ENCODE results near the gene FAM180A.

FAM180A gene

GRCh38 chr7:135769005-135769802 is 20.6 kb upstream of the FAM180A start:
- ChIA-PET POLR2A (no interaction called here), CTCF (no interaction called here)
- TF ChIP-seq CTCF (IDR thresholded peaks at IDR 0.05; ENCODE audit: insufficient read depth, low read length, missing control alignments): no peak
- no peak for DNase-seq (ENCODE audit: low read depth, low spot score)
- H3K4me3 ChIP-seq (ENCODE audit: low read depth, low read length): no peak overlapping the region

GRCh38 chr7:135768467-135768866 is 19.9 kb upstream of the FAM180A start:
- H3K4me3 ChIP-seq (ENCODE audit: low read depth, low read length): no peak overlapping the region
- POLR2A ChIA-PET: no interaction called here
- no peak for TF ChIP-seq CTCF (IDR thresholded peaks at IDR 0.05; ENCODE audit: insufficient read depth, low read length, missing control alignments)
- DNase-seq (ENCODE audit: low read depth, low spot score): no peak
- CTCF ChIA-PET: no interaction called here

- H3K4me3 ChIP-seq (ENCODE audit: low read depth, low read length): no peak overlapping the region
- no peak for TF ChIP-seq CTCF (IDR thresholded peaks at IDR 0.05; ENCODE audit: insufficient read depth, low read length, missing control alignments)
- ChIA-PET POLR2A (no interaction called here), CTCF (no interaction called here)
- no peak for DNase-seq (ENCODE audit: low read depth, low spot score)
Measured at GRCh38 chr7:135768064-135768463, 19.5 kb upstream of the FAM180A start.

GRCh38 chr7:135763261-135763660 is 14.6 kb upstream of the FAM180A start:
- ChIA-PET CTCF (interaction anchor here (1.4 kb wide), 1 partner anchor 101 kb away, joined by 3 read pairs; the partner anchor contains the start of gene STMP1), POLR2A (no interaction called here)
- TF ChIP-seq CTCF (IDR thresholded peaks at IDR 0.05; ENCODE audit: insufficient read depth, low read length, missing control alignments): no peak
- DNase-seq (ENCODE audit: low read depth, low spot score): no peak
- no peak overlapping the region for H3K4me3 ChIP-seq (ENCODE audit: low read depth, low read length)

GRCh38 chr7:135761751-135762488 is 13.3 kb upstream of the FAM180A start:
- H3K4me3 ChIP-seq (ENCODE audit: low read depth, low read length): no peak overlapping the region
- TF ChIP-seq CTCF (IDR thresholded peaks at IDR 0.05; ENCODE audit: insufficient read depth, low read length, missing control alignments): no peak
- no peak for DNase-seq (ENCODE audit: low read depth, low spot score)
- ChIA-PET POLR2A (interaction anchor here (0.6 to 1.0 kb wide), 3 partner anchors 16 to 52 kb away, joined by 3 read pairs; no protein-coding TSS in a partner anchor), CTCF (no interaction called here)

- no peak for TF ChIP-seq CTCF (IDR thresholded peaks at IDR 0.05; ENCODE audit: insufficient read depth, low read length, missing control alignments)
- CTCF ChIA-PET: interaction anchor here (1.2 kb wide), 1 partner anchor 15 kb away, joined by 3 read pairs; no protein-coding TSS in a partner anchor
- POLR2A ChIA-PET: no interaction called here
- H3K4me3 ChIP-seq (ENCODE audit: low read depth, low read length): no peak overlapping the region
- no peak for DNase-seq (ENCODE audit: low read depth, low spot score)
Measured at GRCh38 chr7:135759532-135759931, 10.9 kb upstream of the FAM180A start.
